GM19043 (cell line): ENCODE results near the gene OIT3.

ENCODE experiments used
- ATAC-seq: cut with Tn5 transposase; IDR thresholded peaks from one replicate; pipeline ENCODE4 v1.9.1; 2021; ENCODE audit warnings: low read depth; ENCODE audit not compliant: unreplicated experiment

Gene OIT3

DNA sequence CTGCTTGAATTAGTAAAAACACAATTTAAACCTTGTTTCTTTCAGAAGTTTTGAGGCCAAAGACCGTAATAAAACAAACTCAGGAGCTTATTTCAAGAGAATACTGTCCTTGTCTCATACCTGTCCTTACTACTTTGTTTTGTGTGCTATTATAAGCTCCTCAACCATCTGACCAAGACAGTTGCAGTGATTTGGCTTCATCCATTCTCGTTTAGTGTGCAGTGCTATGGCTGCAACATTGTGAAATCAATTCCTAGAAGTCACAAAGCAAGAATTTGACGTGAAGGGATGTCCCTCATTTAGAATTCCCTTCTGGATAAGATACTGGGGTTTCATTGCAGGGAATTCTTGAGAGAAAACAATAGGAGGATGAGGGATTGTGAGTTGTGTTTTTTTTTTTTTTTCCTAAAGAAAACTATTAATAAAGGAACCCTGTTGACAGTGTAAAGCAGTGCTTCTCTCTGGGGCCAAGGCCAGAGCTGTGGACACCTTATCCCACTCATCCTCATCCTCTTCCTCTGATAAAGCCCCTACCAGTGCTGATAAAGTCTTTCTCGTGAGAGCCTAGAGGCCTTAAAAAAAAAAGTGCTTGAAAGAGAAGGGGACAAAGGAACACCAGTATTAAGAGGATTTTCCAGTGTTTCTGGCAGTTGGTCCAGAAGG is at the start of gene OIT3:
TSS of gene OIT3 (plus strand) at position 604 of the 663 bp plus-strand sequence. CDS start 60 bp downstream, outside the sequence.
- ATAC-seq, result no peak

GRCh38 chr10:72846238-72846637 is 47.3 kb upstream of the OIT3 start:
- ATAC-seq, result no peak

- ATAC-seq, result no peak
These were observed 45.9 kb upstream of the OIT3 start for GRCh38 chr10:72847681-72848080.

DNA sequence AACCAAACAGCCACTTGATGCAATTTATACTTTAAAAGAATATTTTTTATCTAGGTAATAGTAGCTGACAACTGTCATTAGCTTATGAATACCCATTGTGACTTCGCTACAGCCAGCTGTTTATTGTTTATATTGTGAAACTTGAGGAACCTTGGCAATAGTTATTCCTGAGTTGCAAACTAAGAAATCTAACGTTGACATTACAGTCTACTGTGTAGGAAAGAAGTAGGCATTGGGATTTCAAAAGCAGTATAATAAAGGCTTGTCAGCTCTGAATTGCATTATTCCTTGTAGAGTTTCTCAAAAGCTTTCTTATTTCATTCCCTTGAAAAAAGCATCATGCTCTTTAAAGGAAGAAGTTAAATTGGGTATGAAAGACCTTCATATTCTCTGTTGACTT is 42.7 kb upstream of the OIT3 start:
- no peak for ATAC-seq

GRCh38 chr10:72851509-72851908 is 42.0 kb upstream of the OIT3 start:
- ATAC-seq, result no peak

GRCh38 chr10:72852508-72852907 is 41.0 kb upstream of the OIT3 start:
- no peak for ATAC-seq

- ATAC-seq, result no peak
These were observed 38.4 kb upstream of the OIT3 start for GRCh38 chr10:72855129-72855528.

DNA sequence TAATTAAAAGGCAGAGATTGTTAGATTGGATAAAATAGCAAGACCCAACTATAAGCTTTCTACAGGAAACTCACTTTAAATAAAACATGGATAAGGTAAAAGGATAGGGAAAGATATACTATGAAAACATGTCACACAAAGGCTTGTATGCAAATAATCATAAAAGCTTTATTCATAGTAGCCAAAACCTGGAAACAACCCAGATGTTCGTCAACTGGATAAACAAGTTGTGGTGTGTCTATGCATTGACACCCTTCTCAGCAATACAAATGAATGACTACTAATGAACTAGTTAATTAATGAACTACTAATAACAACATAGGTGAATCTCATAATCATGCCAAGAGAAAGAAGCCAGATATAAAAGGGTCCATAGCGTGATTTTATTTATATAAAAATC is 37.7 kb upstream of the OIT3 start:
- no peak for ATAC-seq

DNA sequence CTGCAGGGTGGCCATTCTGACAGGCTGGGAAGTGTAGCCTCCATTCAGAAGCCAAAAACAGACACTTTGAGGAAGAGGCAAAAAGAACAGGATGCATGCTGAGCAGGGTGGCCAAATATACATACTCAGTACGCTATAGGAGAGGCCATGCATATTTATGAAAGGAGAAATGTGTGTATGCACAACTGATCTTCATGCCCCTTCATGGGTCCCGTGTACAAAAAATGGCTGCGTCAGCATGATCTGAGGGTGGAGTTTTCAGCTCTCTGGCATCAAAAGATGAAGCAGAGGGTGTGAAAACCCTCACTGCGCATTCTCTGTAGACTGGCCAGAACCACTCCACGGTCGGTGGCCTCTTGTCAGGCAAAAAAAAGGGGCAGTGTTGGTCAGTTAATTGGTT is 35.5 kb upstream of the OIT3 start:
- no peak for ATAC-seq

DNA sequence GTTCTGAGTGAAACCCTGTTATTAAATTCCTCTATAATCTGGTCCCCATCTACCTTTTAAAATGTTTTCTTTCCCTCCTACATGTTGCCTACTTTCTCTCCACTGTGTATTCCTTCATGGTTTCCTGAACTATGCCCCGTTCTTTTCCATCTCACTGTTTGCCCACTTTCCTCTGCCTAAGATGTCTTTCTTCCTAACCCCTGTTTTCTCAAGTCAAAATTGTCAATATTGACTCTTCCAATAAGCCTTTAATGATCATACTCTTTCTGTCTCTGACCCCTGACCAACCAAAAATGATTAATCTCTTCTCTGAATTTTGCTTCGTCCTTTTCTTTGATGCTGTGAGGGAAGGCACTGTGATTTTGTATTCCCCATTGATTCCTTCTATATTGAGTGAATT is 30.6 kb upstream of the OIT3 start:
- no peak for ATAC-seq

DNA sequence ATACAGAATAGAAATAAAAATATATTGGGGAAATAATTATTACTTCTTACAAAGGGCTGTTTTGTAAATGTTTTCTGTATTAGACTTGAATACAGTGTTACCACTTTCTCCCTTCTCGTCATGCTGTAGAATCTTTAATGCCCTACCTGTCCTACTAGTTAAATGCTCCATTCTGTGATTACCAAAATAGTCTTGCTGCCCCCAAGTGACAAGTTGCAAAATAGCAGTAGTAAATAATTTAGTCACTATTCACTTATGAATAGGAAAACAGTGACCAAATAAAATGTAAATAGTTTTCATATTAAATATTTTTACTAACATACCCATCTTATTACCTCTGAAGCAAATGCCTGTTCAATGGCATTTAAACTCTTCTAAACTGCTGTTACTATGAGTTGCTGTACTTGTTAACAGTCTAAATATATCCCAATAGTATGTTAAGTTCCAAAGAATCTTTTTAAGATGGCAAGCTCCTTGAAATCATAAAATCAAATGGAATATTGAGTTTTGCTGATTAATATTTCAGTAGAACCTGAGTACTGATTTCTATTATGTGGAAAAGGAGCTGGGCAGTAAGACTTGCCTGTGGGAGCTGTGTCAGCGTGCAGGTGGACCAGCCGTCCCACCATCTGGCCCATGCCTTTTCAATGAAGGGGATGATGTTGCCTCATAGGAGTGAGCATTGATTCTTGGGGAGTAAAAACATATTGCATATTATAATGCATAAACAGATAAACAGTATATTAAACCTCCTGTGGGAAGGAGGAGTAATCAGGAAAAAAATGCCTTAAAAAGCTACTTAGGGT is 18.1 kb upstream of the OIT3 start:
- no peak for ATAC-seq

DNA sequence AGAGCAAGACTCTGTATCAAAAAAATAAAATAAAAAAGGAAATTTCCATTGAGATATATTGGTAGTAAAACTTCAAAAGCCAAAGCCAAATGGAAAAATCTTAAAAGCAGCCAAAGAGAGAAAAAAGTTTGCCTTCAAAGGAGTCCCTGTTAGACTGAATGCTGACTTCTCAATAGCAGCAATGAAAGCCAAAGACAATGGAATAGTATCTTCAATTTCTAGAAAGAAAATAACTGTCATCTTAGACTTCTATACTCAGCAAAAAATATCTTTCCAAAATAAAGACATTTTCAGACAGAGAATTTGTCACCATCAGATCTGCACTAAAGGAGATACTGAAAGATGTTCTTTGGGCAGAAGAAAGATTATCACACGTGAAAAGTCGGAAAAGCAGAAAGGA is 14.3 kb upstream of the OIT3 start:
- ATAC-seq, result no peak

GRCh38 chr10:72881291-72881690 is 12.2 kb upstream of the OIT3 start:
- no peak for ATAC-seq

- ATAC-seq, result no peak
These were observed 9.7 kb upstream of the OIT3 start for GRCh38 chr10:72883861-72884260.

DNA sequence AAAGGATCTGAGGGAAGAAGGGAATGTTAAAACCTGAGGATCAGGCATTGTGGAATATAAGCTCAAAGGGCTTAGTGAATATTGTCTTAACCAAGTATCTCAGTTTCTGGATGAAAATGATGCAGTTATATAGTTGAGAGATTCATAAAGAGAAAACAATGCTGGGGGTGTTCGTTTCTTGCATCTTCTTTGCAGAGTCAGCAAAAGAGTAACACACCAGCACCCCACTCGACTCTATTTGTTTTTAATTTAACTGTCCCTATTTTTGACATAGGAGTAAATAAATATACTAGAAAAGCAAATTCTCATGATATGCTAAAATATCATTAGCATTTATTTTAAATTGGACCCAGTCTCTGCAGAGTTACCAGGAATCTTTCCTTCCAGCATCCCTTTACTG is 7.6 kb upstream of the OIT3 start:
- no peak for ATAC-seq

GRCh38 chr10:72886621-72887020 is 6.9 kb upstream of the OIT3 start:
- no peak for ATAC-seq

DNA sequence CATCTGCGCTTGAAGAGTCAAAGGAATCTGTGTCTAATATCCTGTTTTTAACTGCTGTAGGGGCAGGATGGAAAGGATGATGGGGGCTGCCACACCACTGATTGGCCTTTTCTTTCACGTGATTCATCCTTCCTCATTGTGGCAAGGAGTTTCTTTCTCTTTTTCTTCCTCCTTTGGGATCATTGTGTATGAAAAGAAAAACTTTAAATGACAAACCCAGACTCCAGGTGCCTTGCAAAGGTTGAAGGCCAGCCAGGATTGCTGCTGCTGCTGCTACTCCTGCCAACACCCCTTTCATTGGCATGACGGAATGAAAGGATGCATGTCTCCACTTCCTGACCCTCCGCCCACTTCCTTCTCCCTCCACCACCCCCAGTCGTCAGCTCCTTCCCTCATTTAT is 6.5 kb upstream of the OIT3 start:
- ATAC-seq, result no peak

GRCh38 chr10:72888151-72888638 is 5.3 kb upstream of the OIT3 start:
- ATAC-seq, result no peak

- ATAC-seq, result no peak
These were observed 4.1 kb upstream of the OIT3 start for GRCh38 chr10:72889391-72889831.

GRCh38 chr10:72890086-72890485 is 3.5 kb upstream of the OIT3 start:
- no peak for ATAC-seq

DNA sequence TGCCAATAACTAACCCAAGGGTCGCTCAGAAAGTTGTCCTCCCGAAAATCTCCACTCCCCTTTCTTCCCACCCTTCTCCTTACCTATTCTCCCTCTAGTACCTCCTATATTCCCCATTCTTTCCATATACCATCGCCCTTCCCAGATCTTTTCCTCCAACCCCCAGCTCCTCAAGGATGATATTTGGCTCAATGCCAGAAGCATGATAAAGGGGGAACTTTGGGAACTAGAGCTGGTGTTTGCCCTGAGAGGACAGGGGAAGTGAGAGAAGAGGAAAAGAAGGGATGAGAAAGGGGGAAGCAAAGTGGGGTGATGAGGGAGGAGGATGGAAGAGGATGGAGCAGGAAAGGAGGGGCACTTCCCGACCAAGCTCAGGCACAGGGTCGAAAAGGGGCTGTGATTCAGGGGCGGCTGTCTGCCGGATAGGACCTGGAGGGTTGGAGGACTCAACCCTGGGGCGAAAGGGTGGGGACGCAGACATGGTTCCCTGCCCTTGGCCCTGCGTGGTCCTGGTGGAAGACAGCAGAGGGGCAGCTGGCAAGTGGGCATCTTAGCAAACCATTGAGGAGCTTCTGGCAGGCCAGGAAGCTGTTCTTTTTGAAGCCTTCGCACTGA is 1.8 kb downstream of the OIT3 start:
- no peak for ATAC-seq

DNA sequence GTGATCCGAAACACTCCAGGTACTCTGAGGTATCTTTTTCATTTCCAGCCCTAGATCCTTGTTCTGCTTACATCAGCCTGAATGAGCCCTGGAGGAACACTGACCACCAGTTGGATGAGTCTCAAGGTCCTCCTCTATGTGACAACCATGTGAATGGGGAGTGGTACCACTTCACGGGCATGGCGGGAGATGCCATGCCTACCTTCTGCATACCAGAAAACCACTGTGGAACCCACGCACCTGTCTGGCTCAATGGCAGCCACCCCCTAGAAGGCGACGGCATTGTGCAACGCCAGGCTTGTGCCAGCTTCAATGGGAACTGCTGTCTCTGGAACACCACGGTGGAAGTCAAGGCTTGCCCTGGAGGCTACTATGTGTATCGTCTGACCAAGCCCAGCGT is 5.1 kb downstream of the OIT3 start:
- no peak for ATAC-seq
